Upper lobe of left lung (tissue), 4 donors: ENCODE results near the gene LRP1.

ENCODE experiments used
- EP300 ChIP-seq, 4 donors: sonication (generic); formaldehyde crosslinking; IDR thresholded peaks; one replicate each; pipeline ENCODE4 v1.5.1; 2017; ENCODE audit warnings: antibody characterized with exemption in 4 of 4, control low read depth in 2 of 4
- POLR2A ChIP-seq, 4 donors: fragments of 450-650 bp; IDR thresholded peaks; one replicate each; pipeline ENCODE4 v1.5.1; 2016 to 2017; ENCODE audit warnings: antibody characterized with exemption in 4 of 4, mild to moderate bottlenecking in 2 of 4
- POLR2AphosphoS5 ChIP-seq, 2 donors: sonication (generic); formaldehyde crosslinking; IDR thresholded peaks; one replicate each; pipeline ENCODE4 v1.5.1; 2017; ENCODE audit warnings: antibody characterized with exemption in 2 of 2
- TF ChIP-seq, protein P1 (sequence below), 6 experiments: fragments of 450-650 bp in 4 of 6; fragments of 200-600 bp in 2 of 6; sonication (generic) in 2 of 6; IDR thresholded peaks; one replicate each; pipeline ENCODE4 v1.5.1; 2016 to 2019; ENCODE audit warnings: antibody characterized with exemption in 6 of 6

DNA sequence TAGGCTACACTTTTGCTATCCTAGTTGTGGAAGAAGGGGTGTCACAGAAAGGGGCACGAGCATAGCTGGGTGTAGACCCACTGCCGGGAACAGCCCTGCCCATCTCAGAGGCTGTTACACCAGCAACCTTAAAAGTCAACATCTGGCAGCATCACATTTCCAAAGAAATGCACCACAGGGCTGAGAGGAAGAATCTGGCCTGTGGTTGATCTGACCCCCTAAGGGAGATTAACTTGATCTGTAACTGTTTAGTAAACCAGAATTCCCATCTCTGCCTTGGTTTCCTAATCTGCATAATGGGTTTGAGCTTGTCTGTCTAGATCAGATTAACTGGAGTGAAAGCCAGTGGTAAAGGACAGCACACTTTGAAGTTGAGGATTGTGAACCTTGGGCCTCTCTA is 17.8 kb downstream of the LRP1 start:
- TF ChIP-seq, protein P1, sequence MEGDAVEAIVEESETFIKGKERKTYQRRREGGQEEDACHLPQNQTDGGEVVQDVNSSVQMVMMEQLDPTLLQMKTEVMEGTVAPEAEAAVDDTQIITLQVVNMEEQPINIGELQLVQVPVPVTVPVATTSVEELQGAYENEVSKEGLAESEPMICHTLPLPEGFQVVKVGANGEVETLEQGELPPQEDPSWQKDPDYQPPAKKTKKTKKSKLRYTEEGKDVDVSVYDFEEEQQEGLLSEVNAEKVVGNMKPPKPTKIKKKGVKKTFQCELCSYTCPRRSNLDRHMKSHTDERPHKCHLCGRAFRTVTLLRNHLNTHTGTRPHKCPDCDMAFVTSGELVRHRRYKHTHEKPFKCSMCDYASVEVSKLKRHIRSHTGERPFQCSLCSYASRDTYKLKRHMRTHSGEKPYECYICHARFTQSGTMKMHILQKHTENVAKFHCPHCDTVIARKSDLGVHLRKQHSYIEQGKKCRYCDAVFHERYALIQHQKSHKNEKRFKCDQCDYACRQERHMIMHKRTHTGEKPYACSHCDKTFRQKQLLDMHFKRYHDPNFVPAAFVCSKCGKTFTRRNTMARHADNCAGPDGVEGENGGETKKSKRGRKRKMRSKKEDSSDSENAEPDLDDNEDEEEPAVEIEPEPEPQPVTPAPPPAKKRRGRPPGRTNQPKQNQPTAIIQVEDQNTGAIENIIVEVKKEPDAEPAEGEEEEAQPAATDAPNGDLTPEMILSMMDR (IDR thresholded peaks at IDR 0.05), result no peak
- TF ChIP-seq EP300 (IDR thresholded peaks at IDR 0.05) (no peak), POLR2AphosphoS5 (IDR thresholded peaks at IDR 0.05) (no peak), POLR2A (IDR thresholded peaks at IDR 0.05) (no peak)
